Activated B cell treated with CpG ODN at 0.5 μM for 24 hours (primary cell): ENCODE data around the gene C19orf44. TPM values are rescaled to one million over a fixed set of nuclear protein-coding genes. Genes with fewer than 3 reads are reported as not detected.
A peak's percentile ranks its signal among the peaks of the same experiment; 100 is the strongest.
"Not testable (repeated sequence)": the region's sequence is repeated elsewhere in the genome, so short reads cannot be mapped to it uniquely, and the experiment has no call there.

Source experiments
- ATAC-seq: fragments of 200-7000 bp; cut with Tn5 transposase; one replicate; pipeline ENCODE4 v1.10.0; 2021; ENCODE audit warnings: low read depth, mild to moderate bottlenecking, moderate library complexity
- CTCF ChIA-PET: fragments of 350-600 bp; sonication (Branson Sonifier 250); formaldehyde crosslinking; loops from one replicate; lab custom pipeline; 2021; ENCODE audit warnings: antibody characterized with exemption; lab: Charles Lee
- POLR2A ChIA-PET: fragments of 350-600 bp; sonication (Branson Sonifier 250); formaldehyde crosslinking; loops from one replicate; lab custom pipeline; 2021; ENCODE audit warnings: antibody characterized with exemption; lab: Charles Lee
- DNase-seq: peaks from one replicate; pipeline ENCODE4 v3.0.0; 2022
- H3K27ac Mint-ChIP-seq: one replicate; pipeline ENCODE4 v1.8.0; 2020; ENCODE audit warnings: mixed read lengths
- H3K27me3 Mint-ChIP-seq: one replicate; pipeline ENCODE4 v1.8.0; 2021; ENCODE audit warnings: mixed read lengths
- H3K36me3 Mint-ChIP-seq: one replicate; pipeline ENCODE4 v1.8.0; 2021; ENCODE audit warnings: low read depth, mixed read lengths
- H3K4me1 Mint-ChIP-seq: one replicate; pipeline ENCODE4 v1.8.0; 2021; ENCODE audit warnings: mixed read lengths
- H3K4me3 Mint-ChIP-seq: one replicate; pipeline ENCODE4 v1.8.0; 2020; ENCODE audit warnings: mild to moderate bottlenecking, mixed read lengths
- H3K9me3 Mint-ChIP-seq: one replicate; pipeline ENCODE4 v1.8.0; 2020; ENCODE audit warnings: mixed read lengths
- intact Hi-C: fragments of 100-400 bp; cut with micrococcal nuclease; formaldehyde crosslinking; loops from one replicate; pipeline ENCODE4 v1.15.1; 2024
- total RNA-seq: library from RNA; stranded (reverse); gene quantifications from 2 replicates; pipeline ENCODE4 v1.2.3, GENCODE V29; 2022
- TF ChIP-seq, protein P1 (sequence below): fragments of 200-600 bp; IDR thresholded peaks from one replicate; pipeline ENCODE4 v1.8.0; 2022; ENCODE audit warnings: antibody characterized with exemption, mild to moderate bottlenecking

C19orf44 gene
- total RNA-seq: 5.9 and 7.1 TPM in 2 replicates

DNA sequence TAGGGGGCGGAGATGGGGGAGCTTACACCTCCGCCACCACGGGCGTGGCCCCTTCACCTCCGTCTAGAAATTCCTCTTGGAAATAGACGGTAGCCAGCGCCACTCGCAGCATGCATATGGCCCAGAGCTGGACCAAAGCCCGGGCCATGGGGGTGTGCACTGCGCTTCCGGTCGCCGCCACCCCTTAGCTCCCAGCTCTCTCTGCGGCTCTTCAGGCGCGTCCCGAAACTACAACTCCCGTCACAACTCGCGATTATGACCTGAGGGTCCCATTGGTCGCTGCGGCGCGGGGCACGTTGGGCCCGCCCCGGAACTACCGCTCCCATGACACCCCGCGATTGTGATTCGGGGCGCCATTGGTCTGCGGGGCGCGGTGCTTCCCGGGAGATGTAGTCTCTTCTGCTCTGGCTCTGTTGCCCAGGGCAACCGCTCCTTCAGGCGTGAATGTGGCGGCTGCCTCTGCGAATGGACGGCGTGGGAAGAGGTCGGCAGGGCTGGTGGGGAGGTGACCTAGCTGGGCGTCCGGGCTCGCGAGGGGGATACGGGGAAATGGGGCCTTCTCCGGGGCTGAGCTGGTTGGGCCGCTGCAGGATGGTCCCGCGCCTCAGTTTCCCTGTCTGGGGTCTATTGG lies at the start of gene C19orf44, which contains the start of gene CALR3:
Gene C19orf44, plus strand, starts transcription at position 413 of the 631 bp plus-strand sequence. CDS start 4,399 bp downstream, outside the sequence.
Gene CALR3, minus strand, starts transcription at position 186 of the 631 bp plus-strand sequence. Its CDS starts 38 bp downstream, at position 148.
- Mint-ChIP-seq H3K36me3 (peaks cover 6% of the 10 kb centered on the region), H3K4me1 (peaks cover 19% of the 10 kb centered on the region), H3K9me3 (no peaks in the 10 kb centered on the region), H3K4me3 (peak within 1 kb of the TSS; percentile 98), H3K27ac (peak within 1 kb of the TSS; percentile 88), H3K27me3 (no peaks in the 10 kb centered on the region)
- DNase-seq (peak; percentile 94), ATAC-seq (peak; percentile 97)
- intact Hi-C loops: loop anchor here (1.0 kb wide), 7 partner anchors 24 to 385 kb away; partner anchors contain the start of genes CHERP, MED26, RAB8A and SMIM7
- ChIA-PET POLR2A (interaction anchor here (0.5 to 2.6 kb wide), 23 partner anchors 24 to 1978 kb away, joined by 3 to 22 read pairs (median 4); partner anchors contain the start of genes CHERP, DNAJB1 and EPS15L1), CTCF (interaction anchor here (1.5 kb wide), 1 partner anchor 54 kb away, joined by 6 read pairs; no protein-coding TSS in a partner anchor)
- TF ChIP-seq, protein P1, sequence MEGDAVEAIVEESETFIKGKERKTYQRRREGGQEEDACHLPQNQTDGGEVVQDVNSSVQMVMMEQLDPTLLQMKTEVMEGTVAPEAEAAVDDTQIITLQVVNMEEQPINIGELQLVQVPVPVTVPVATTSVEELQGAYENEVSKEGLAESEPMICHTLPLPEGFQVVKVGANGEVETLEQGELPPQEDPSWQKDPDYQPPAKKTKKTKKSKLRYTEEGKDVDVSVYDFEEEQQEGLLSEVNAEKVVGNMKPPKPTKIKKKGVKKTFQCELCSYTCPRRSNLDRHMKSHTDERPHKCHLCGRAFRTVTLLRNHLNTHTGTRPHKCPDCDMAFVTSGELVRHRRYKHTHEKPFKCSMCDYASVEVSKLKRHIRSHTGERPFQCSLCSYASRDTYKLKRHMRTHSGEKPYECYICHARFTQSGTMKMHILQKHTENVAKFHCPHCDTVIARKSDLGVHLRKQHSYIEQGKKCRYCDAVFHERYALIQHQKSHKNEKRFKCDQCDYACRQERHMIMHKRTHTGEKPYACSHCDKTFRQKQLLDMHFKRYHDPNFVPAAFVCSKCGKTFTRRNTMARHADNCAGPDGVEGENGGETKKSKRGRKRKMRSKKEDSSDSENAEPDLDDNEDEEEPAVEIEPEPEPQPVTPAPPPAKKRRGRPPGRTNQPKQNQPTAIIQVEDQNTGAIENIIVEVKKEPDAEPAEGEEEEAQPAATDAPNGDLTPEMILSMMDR: no peak

DNA sequence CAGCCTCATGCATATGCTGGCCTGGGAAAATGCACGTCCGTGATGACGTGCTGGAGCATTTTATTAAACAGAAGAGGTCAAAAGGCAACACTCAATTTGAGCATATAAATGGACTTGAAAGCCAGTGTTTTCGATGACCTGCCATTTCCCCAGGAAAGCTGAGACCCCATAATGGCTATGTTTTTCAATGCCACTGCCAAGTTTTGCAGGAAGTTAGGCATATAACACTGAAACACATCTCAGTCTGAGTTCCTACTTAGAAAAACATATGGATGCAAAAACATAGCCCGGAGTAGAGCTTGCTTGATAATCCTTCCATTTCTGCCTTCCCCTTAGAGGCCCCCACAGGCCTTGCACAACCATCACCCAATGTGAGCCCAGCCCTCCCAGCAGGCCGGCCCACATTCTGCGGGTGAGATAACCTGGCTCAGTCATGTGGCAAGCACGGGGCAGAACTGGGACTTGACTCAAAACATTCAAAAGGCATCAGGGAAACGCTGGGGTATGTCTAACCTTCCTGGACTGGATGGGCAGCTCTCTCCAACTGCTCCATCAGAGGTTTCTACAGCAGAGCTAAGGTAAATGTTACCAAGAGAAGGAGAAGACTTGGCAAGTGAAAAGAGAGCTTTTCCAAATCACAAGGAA lies 49.3 kb upstream of the C19orf44 start:
- peaks cover 94% of the 10 kb centered on the region for H3K4me1 Mint-ChIP-seq
- peak overlapping the region; percentile 64 for H3K4me3 Mint-ChIP-seq
- ChIA-PET POLR2A (interaction anchor here (0.5 to 7.3 kb wide), 13 partner anchors 10 to 1652 kb away, joined by 3 to 126 read pairs (median 4); partner anchors contain the start of genes C19orf44 and CALR3), CTCF (no interaction called here)
- peaks cover 6% of the 10 kb centered on the region for H3K9me3 Mint-ChIP-seq
- ATAC-seq: peak; percentile 43
- intact Hi-C loops: loop anchor here (1.0 to 5.0 kb wide), 3 partner anchors 49 to 180 kb away; partner anchors contain the start of genes C19orf44, CALR3, CHERP and MED26
- TF ChIP-seq, protein P1: no peak
- no peaks in the 10 kb centered on the region for H3K27me3 Mint-ChIP-seq
- H3K36me3 Mint-ChIP-seq: peaks cover 24% of the 10 kb centered on the region
- H3K27ac Mint-ChIP-seq: peak overlapping the region; percentile 95
- DNase-seq: peak; percentile 52

DNA sequence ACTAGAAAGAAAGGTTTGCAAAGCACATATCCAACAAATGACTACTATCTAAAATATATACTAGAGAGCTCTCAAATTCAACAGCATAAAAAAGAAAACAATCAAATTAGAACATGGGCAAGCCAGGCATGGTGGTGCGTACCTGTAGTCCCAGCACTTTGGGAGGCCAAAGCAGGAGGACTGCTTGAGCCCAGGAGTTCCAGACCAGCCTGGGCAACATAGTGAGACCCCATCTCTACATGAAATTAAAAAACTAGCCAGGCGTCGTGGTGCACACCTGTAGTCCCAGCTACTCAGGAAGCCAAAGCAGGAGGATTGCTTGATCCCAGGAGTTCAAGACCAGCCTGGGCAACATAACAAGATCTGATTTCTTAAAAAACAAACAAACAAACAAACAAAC lies 47.3 kb upstream of the C19orf44 start:
- Mint-ChIP-seq H3K36me3 (peaks cover 17% of the 10 kb centered on the region), H3K4me1 (peaks cover 77% of the 10 kb centered on the region), H3K27ac (peak overlapping the region; percentile 95), H3K4me3 (peak overlapping the region; percentile 67)
- not testable (repeated sequence) for H3K27me3 Mint-ChIP-seq, ATAC-seq, H3K9me3 Mint-ChIP-seq, DNase-seq
- intact Hi-C loops: loop anchor here (5.0 kb wide), 1 partner anchor 178 kb away; the partner anchor contains the start of gene MED26
- ChIA-PET CTCF (interaction anchor here (1.2 kb wide), 1 partner anchor 22 kb away, joined by 3 read pairs; no protein-coding TSS in a partner anchor), POLR2A (interaction anchor here (0.5 to 7.3 kb wide), 16 partner anchors 8 to 858 kb away, joined by 3 to 126 read pairs (median 3); partner anchors contain the start of genes C19orf44, CALR3, KLF2 and TPM4)

DNA sequence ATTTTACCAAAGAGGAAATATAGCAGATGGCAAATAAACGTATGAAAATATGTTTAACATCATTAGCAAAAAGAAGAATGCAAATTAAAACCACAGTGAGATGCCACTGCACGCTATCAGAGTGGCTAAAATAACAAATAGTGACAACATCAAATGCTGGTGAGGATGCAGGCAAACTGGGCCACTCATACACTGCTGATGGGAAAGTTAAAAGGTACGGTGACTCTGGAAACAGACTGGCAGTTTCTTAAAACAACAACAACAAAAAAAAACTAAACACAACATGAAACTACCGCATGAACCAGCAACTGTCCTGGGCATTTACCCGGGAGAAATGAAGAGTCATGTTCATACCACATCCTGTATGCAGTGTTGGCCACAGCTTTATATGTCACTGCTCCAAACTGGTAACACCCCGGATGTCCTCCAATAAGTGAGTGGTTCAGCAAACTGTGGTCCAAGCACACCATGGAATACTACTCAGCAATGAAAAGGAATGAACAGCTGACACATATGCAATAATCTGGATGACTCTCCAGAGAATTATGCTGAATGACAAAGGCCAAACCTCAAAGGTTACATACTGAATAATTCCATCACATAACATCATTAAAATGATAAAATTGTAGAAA lies 46.7 kb upstream of the C19orf44 start:
- ChIA-PET CTCF (interaction anchor here (1.2 kb wide), 1 partner anchor 21 kb away, joined by 3 read pairs; no protein-coding TSS in a partner anchor), POLR2A (interaction anchor here (0.5 to 7.3 kb wide), 23 partner anchors 8 to 857 kb away, joined by 3 to 126 read pairs (median 3); partner anchors contain the start of genes C19orf44, CALR3, KLF2 and TPM4)
- intact Hi-C loops: loop anchor here (5.0 kb wide), 1 partner anchor 178 kb away; the partner anchor contains the start of gene MED26

More for the DNA sequence above, 46.7 kb upstream of the C19orf44 start:
- H3K27ac Mint-ChIP-seq: peak overlapping the region; percentile 95
- H3K9me3 Mint-ChIP-seq: peaks cover 5% of the 10 kb centered on the region
- DNase-seq: no peak
- H3K36me3 Mint-ChIP-seq: peaks cover 17% of the 10 kb centered on the region
- peaks cover 77% of the 10 kb centered on the region for H3K4me1 Mint-ChIP-seq
- H3K27me3 Mint-ChIP-seq: no peaks in the 10 kb centered on the region
- peak overlapping the region; percentile 67 for H3K4me3 Mint-ChIP-seq
- TF ChIP-seq, protein P1: no peak
- ATAC-seq: peak; percentile 25
